ENCODE data around the gene MTIF2.
"Not testable (repeated sequence)": the region's sequence is repeated elsewhere in the genome, so short reads cannot be mapped to it uniquely, and the experiment has no call there.

The MTIF2 gene

GRCh38 chr2:55268907-55269644 is at the start of gene MTIF2:
Gene MTIF2, minus strand, starts transcription at chr2:55269231. Its CDS starts 5,373 bp downstream, at chr2:55263858.
- DNase-seq (ENCODE audit: low read depth): peak; percentile 79

GRCh38 chr2:55314985-55315384 is 46.0 kb upstream of the MTIF2 start:
- DNase-seq (ENCODE audit: low read depth): no peak

GRCh38 chr2:55311444-55311870 is 42.4 kb upstream of the MTIF2 start:
- DNase-seq (ENCODE audit: low read depth): no peak

- no peak for DNase-seq (ENCODE audit: low read depth)
Observed at GRCh38 chr2:55309446-55309845, 40.4 kb upstream of the MTIF2 start.

- no peak for DNase-seq (ENCODE audit: low read depth)
Observed at GRCh38 chr2:55302241-55302640, 33.2 kb upstream of the MTIF2 start.

GRCh38 chr2:55301277-55301676 is 32.2 kb upstream of the MTIF2 start:
- DNase-seq (ENCODE audit: low read depth): no peak

- DNase-seq (ENCODE audit: low read depth): no peak
Observed at GRCh38 chr2:55296393-55296792, 27.4 kb upstream of the MTIF2 start.

- DNase-seq (ENCODE audit: low read depth): no peak
Observed at GRCh38 chr2:55283083-55283482, 14.1 kb upstream of the MTIF2 start.

- DNase-seq (ENCODE audit: low read depth): peak; percentile 60
Observed at GRCh38 chr2:55282110-55282917, 13.3 kb upstream of the MTIF2 start.

GRCh38 chr2:55280851-55281546 is 12.0 kb upstream of the MTIF2 start:
- not testable (repeated sequence) for DNase-seq (ENCODE audit: low read depth)

- not testable (repeated sequence) for DNase-seq (ENCODE audit: low read depth)
Observed at GRCh38 chr2:55279859-55280424, 10.9 kb upstream of the MTIF2 start.

GRCh38 chr2:55279214-55279835 is 10.3 kb upstream of the MTIF2 start:
- not testable (repeated sequence) for DNase-seq (ENCODE audit: low read depth)

- no peak for DNase-seq (ENCODE audit: low read depth)
Observed at GRCh38 chr2:55277310-55277709, 8.3 kb upstream of the MTIF2 start.

- not testable (repeated sequence) for DNase-seq (ENCODE audit: low read depth)
Observed at GRCh38 chr2:55274346-55274745, 5.3 kb upstream of the MTIF2 start.

GRCh38 chr2:55269645-55269990 is 587 bp upstream of the MTIF2 start:
- DNase-seq (ENCODE audit: low read depth): no peak

GRCh38 chr2:55268288-55268906 is 634 bp downstream of the MTIF2 start:
- no peak for DNase-seq (ENCODE audit: low read depth)

GRCh38 chr2:55259586-55259985 is 9.4 kb downstream of the MTIF2 start:
- DNase-seq (ENCODE audit: low read depth): not testable (repeated sequence)

GRCh38 chr2:55252832-55253231 is 16.2 kb downstream of the MTIF2 start:
- no peak for DNase-seq (ENCODE audit: low read depth)

GRCh38 chr2:55247025-55247424 is 22.0 kb downstream of the MTIF2 start:
- no peak for DNase-seq (ENCODE audit: low read depth)

GRCh38 chr2:55245411-55245810 is 23.6 kb downstream of the MTIF2 start:
- no peak for DNase-seq (ENCODE audit: low read depth)

GRCh38 chr2:55242617-55243016 is 26.4 kb downstream of the MTIF2 start:
- no peak for DNase-seq (ENCODE audit: low read depth)
